ENCODE results near the gene EIF2AK2.

GRCh38 chr2:37192551-37192950 is 35.8 kb upstream of the EIF2AK2 start:
- no peak for TF ChIP-seq REST (IDR thresholded peaks at IDR 0.05; ENCODE audit: insufficient read depth in 1 of 2, low read depth in 2 of 2, low read length in 2 of 2)
- TF ChIP-seq TAF1 (IDR thresholded peaks at IDR 0.05; ENCODE audit: borderline replicate concordance, insufficient read depth, low read length), result no peak

All from PFSK-1 (cell line).